HL-60/S4 treated with retinoic acid at 250 ng/mL for 4 days and 3 days (cell line): ENCODE results near the gene PLXNA2.

Source experiments
- in situ Hi-C: fragments of 300-500 bp; cut with MboI; formaldehyde crosslinking; loops from 2 replicates; pipeline ENCODE4 v1.7.0; 2022; ENCODE audit warnings: low sequenced_read_pairs

The PLXNA2 gene

GRCh38 chr1:208167261-208167869 is 76.8 kb downstream of the PLXNA2 start:
- in situ Hi-C loops = no loop called here

GRCh38 chr1:208166340-208167138 is 77.6 kb downstream of the PLXNA2 start:
- in situ Hi-C loops = no loop called here

- in situ Hi-C loops = no loop called here
Observed at GRCh38 chr1:208165659-208166058, 78.5 kb downstream of the PLXNA2 start.

GRCh38 chr1:208164609-208165008 is 79.6 kb downstream of the PLXNA2 start:
- in situ Hi-C loops = no loop called here

GRCh38 chr1:208163539-208163938 is 80.6 kb downstream of the PLXNA2 start:
- in situ Hi-C loops = no loop called here

- in situ Hi-C loops = no loop called here
Observed at GRCh38 chr1:208162903-208163302, 81.3 kb downstream of the PLXNA2 start.

GRCh38 chr1:208161656-208162375 is 82.4 kb downstream of the PLXNA2 start:
- in situ Hi-C loops = no loop called here

GRCh38 chr1:208161005-208161404 is 83.2 kb downstream of the PLXNA2 start:
- in situ Hi-C loops = no loop called here

- in situ Hi-C loops = no loop called here
Observed at GRCh38 chr1:208160259-208160819, 83.8 kb downstream of the PLXNA2 start.

- in situ Hi-C loops = no loop called here
Observed at GRCh38 chr1:208159555-208160258, 84.5 kb downstream of the PLXNA2 start.

- in situ Hi-C loops = no loop called here
Observed at GRCh38 chr1:208158640-208159554, 85.3 kb downstream of the PLXNA2 start.

- in situ Hi-C loops = no loop called here
Observed at GRCh38 chr1:208157769-208158168, 86.4 kb downstream of the PLXNA2 start.

GRCh38 chr1:208156741-208157140 is 87.4 kb downstream of the PLXNA2 start:
- in situ Hi-C loops = no loop called here

GRCh38 chr1:208156310-208156709 is 87.9 kb downstream of the PLXNA2 start:
- in situ Hi-C loops = no loop called here

- in situ Hi-C loops = no loop called here
Observed at GRCh38 chr1:208154679-208155642, 89.2 kb downstream of the PLXNA2 start.

- in situ Hi-C loops = no loop called here
Observed at GRCh38 chr1:208154040-208154439, 90.1 kb downstream of the PLXNA2 start.

GRCh38 chr1:208153386-208153785 is 90.8 kb downstream of the PLXNA2 start:
- in situ Hi-C loops = no loop called here

GRCh38 chr1:208151728-208152598 is 92.2 kb downstream of the PLXNA2 start:
- in situ Hi-C loops = no loop called here
